Hematopoietic multipotent progenitor cell treated with erythropoietin and hydrocortisone succinate and interleukin-3 and kit ligand, for 15 days (in vitro differentiated cells): ENCODE results near the gene TMEM217.

Source experiments
- DNase-seq: peaks from one replicate; pipeline ENCODE4 v3.0.0-alpha.2; 2015; ENCODE audit warnings: low spot score

TMEM217 gene

DNA sequence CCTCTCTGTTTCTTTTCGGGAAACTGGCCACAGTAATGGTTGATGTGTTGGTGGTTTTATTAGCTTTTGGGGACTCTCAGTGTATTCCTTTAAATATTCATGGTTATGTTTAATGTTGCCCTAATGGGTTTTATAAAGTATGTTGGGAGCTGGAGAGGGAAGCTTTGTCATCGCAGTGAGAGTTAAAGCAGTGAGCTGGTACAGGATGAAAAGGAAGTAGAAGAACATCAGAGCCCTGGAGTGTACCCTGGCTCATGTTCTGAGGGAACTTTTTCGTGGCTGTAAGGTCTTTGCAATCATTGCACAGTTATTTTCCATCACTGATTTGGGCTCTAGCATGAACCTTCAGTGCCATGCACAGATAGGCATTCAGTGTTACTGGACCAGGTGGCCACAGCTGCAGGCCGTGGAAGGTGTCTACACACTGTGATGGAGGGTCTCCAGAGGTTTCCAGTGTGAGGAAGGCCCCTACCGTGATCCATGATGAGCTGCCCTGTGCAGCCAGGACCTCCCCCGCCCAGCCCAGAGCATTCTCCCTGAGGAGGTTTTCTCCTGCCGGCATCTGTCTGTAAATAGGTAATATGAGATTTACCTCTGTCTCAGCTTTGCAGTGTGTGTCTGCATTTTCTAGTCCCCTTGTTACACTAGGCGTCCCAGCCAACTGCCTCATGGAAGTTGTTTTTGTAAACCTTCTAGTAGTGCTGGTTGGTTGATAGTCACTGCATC is 22.4 kb upstream of the TMEM217 start:
- no peak for DNase-seq

DNA sequence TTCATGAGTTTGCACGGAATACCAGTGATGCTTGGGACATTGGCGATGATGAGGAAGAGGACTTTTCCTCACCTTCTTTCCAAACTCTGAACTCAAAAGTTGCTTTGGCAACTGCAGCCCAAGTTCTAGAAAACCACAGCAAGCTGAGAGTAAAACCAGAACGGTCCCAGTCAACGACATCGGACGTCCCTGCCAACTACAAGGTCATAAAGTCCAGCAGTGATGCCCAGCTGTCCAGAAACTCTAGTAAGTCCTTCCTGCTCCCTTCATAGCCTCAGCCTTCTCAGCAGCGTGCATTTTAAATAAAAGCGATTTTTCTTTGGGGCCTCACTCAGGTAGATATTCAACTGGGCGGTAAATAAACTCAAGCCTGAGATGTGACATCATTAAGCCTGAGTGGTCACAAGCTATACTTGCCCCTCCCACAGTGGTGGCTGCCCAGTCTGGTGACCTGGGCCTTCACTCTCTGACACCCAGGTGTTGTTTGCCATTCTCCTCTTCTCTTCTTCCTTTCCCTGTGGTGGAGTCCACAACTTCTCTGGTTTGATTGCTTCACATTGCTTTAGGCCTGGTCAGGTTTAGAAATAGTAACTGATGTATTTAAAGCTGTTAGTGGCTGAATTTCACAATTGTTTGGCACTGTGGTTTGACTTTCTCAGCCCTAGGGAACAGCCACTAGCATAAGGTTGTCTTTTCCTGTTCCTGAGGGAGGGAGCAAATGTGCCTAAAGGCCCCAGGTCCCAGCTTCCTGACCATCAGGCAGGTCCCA is 21.6 kb upstream of the TMEM217 start:
- DNase-seq = no peak

DNA sequence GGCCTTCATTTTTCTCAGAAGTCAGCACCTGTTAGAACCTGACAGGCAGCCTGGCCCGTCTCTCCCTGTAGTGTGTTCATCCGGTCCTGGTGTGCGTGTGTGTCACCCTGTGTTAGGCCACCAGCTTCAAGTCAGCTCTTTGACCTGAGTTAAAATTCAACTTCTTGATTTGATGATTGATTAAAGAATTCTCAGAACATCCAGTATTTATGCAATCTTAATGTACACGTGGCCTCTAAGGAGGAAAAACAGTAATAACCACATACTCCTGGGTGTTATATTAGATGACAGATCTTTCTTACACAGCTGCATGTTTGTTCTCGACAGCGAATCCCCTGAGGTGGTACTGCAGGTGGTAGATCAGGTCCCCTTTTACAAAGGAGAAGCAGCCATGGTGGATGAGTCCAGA is 19.1 kb upstream of the TMEM217 start:
- DNase-seq = no peak

DNA sequence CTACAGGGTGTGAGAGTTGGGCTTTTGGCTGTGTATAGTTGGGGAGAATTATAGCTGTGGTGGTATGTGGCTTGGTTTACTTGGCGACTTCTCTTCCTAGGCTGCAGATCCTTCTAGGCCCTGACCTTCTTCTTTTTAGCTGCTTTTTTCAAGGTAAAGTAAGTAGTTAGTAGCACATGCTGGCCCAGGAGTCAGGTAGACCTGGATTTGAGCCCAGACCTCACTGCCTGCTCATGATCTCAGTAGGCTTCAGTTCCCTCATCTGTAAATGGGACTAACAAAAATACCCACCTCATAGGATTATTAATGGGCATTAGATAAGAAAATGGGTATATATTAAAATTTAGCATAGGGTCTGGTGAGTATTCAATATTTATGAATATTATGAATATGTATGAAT is 17.4 kb upstream of the TMEM217 start:
- no peak for DNase-seq

- DNase-seq = no peak
Measured at GRCh38 chr6:37273690-37274089, 15.7 kb upstream of the TMEM217 start.

- DNase-seq = no peak
Measured at GRCh38 chr6:37272834-37273566, 15.1 kb upstream of the TMEM217 start.

DNA sequence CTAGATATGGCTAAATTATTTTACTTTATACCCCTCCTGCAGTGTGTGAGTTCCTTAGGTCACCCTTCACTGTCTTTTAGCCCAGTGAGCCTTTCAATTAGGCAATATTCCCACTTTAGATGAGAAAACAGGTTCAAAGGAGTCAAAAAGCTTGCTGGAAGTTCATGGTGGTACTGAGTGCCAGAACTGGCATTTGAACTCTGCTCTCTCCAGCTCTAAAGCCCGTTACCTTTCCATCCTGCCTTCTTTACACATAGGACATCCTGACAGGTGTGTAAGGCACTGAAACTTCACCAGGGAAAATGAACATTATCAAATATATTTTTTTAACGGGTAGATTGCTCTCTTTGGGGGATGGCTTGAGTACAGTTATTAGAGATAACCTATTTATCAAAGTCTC is 11.2 kb upstream of the TMEM217 start:
- no peak for DNase-seq

DNA sequence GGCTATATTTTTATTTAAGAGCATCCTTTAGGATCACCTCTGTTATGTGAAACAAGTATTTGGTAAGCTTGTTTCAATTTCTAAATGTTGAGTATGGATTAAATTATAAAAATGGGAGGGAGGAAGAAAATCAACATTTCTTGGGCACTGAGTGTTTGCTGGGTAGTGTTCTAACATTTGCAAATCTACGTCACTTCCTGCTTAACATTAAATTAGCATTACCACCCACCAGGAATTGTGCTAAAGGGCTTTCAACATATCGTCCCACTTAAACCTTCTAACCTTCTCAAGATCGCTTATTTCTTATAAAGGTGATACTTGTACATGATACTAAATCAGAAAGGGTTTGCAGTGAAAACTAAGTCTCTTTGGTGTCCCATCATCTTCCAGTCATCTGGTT is 7.9 kb upstream of the TMEM217 start:
- DNase-seq = no peak

GRCh38 chr6:37265001-37265400 is 7.1 kb upstream of the TMEM217 start:
- no peak for DNase-seq

DNA sequence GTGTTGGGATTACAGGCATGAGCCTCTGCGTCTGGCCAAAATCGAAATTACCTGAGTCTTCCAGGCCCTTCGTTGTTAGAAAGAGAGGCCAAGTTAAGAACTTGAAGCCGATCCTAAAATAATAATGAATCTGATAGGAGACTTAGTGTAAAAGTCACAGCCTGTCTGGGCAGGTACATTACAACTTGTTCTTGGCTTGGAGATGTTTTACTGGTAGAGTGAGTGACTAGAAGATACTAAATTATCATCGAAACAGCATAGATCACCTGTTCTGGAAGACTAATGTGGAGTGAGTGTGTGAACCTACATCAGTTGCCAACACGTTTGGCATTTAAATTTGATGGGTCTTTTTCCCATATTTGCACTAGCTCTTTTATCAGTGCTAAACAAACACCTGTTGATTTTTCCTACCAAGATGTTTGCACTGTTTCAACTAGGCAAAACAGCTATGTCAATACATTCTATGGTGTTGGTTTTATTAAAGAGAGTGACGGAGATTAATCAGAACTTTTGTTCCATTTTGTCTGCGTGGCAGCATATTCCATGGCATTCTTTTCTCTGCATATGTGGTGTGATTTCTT is 4.6 kb upstream of the TMEM217 start:
- DNase-seq = no peak

DNA sequence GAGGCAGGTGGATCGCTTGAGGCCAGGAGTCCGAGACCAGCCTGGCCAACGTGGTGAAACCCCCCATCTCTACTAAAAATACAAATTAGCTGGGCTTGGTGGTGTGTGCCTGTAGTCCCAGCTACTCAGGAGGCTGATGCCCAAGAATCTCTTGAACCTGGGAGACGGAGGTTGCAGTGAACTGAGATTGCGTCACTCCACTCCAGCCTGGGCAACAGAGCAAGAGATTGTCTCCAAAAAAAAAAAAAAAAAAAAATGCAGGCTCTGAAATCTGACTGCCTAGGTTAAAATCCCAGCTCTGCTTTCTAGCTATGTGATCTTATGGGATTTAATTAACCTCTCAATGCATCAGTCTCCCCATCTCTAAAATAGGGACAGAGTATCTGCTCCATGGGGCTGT is 3.3 kb upstream of the TMEM217 start:
- no peak for DNase-seq

DNA sequence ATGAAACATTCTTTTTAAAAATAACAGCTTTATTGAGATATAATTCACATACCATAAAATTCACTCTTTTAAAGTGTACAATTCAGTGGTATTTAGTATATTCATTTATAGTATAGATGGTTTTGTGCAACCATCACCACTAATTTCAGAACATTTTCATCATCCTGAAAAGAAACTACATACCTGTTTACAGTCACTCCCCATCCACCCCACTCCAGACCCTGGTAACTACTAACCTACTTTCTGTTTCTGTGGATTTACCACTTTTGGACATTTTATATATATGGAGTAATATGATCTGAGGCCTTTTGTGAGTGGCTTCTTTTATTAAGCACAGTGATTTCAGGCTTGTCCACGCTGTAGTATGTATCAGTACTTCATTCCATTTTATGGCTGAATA is 2.5 kb upstream of the TMEM217 start:
- DNase-seq = no peak

GRCh38 chr6:37260040-37260439 is 2.1 kb upstream of the TMEM217 start:
- DNase-seq = peak; percentile 44

GRCh38 chr6:37259191-37259590 is 1.2 kb upstream of the TMEM217 start:
- peak; percentile 39 for DNase-seq

DNA sequence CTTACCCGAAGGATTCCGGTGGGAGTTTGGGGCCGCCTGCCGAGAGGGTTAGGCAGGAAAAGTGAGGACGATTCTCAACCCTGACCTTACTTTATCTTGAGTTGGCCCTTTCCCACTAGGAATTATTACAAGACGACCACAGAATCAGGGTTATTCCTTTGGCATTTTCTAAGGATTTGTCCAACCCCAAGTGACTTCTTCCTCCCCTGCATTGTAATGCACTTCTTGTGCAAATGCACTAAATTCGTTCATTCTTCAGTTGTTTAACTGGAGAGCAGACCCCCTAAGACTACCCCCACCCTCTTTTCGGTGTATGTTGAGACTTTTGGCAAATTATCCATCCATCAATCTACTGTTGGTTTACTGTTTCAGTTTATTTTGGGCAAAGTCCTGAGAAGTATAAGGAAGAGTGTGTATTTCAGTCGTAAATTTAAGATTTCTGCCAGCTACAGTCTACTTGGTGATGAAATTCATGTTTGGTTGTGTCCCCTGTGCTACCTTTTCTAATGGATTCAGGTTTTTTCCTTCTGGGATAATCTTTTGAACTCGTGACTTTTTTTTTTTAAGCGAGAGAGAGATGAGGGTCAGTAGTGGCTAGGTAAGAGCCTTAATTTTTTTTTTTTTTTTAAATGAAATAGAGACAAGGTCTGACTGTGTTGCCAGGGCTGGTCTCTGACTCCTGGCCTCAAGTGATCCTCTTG is 611 bp upstream of the TMEM217 start:
- DNase-seq = peak; percentile 30

DNA sequence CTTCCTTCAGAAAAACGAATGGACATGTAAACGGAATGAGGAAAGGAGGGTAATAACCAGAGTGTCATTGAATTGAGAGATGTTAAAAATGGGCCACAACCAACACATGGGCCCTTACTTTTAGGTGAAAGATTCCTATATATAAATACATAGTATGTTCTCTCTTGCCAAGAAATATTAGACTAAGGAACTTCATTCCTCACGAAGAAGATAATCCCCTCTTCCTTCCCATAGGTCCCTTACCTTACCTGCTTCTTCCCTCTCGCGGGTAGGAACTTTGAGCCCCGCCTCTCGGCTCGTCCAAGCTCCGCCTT is 667 bp downstream of the TMEM217 start:
- no peak for DNase-seq

- no peak for DNase-seq
Measured at GRCh38 chr6:37256692-37257319, 1.1 kb downstream of the TMEM217 start.

DNA sequence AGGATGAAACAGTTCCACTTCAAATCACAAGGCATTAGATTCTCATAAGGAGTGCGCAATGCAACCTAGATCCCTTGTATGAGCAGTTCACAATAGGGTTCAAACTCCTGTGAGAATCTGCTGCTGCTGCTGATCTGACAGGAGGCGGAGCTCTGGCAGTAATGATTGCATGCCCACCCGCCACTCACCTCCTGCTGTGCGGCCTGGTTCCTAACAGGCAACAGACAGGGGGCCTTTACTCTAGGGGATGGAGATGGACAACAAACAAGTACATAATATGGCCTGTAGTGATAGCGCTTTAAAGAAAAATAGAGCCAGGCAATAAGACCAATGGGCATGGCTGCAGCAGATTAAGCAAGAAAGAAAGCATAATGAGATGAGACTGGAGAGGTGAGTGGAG is 3.1 kb downstream of the TMEM217 start:
- DNase-seq = no peak

DNA sequence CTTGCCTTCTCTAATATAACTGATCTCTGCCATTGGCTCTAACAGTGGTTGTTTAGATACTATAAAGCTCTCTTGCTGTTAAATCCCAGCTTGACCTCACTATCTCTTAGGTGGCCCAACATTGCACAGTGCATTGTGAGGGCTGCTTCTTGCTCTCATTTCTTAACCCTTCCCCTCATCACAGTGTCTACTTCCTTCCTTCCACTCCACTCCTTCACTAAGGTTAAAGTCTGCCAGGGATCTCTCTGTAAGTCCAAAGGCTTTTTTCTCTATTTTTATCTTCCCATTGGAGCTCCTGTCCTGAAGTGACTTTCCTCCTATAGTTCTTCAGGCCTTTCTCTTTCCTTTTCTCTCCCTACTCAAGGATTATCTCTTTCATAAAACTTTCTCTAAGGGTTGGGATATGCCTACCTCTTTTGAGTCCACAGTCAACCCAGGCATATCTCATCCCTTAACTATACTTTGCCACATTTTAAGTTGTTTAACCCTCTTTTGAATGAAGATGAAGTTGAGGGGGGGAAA is 4.4 kb downstream of the TMEM217 start:
- no peak for DNase-seq

DNA sequence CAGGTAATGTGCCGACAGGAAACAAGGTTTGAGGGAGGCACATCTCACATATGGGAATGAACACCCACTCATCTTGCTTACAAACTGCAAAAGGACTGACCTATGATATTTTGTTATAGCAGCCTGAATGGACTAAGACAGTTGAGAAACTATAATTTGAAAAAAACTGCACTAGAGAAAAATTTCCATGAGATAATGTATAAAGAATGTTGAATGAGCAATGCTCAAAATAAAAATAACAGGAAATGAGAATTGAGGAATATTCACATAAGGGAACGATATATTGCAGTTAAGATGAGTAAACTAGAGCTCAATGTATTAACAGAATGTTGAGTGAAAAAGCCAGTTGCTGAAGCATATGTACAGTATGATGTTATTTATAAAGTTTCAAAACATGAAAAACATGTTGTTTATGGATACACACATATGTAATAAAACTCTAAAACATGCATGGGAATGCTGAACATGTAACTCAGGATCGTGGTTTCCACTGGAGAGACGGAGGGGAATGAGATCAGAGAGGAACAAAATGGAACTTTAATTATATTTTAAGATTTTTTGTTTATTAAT is 6.6 kb downstream of the TMEM217 start:
- no peak for DNase-seq
